B cell (primary cell): ENCODE results near the gene IFNLR1. TPM values are rescaled to one million over a fixed set of nuclear protein-coding genes. Genes with fewer than 3 reads are reported as not detected.

Experiments used
- ATAC-seq: fragments of 200-7000 bp; cut with Tn5 transposase; one replicate; pipeline ENCODE4 v1.10.0; 2021; ENCODE audit warnings: low read depth, mild to moderate bottlenecking, moderate number of reproducible peaks, moderate library complexity
- CTCF ChIA-PET: fragments of 350-600 bp; sonication (Branson Sonifier 250); formaldehyde crosslinking; loops from one replicate; lab custom pipeline; 2021; ENCODE audit warnings: antibody characterized with exemption, inconsistent platforms; lab: Charles Lee
- POLR2A ChIA-PET: fragments of 350-600 bp; sonication (Branson Sonifier 250); formaldehyde crosslinking; loops from one replicate; lab custom pipeline; 2021; ENCODE audit warnings: antibody characterized with exemption; lab: Charles Lee
- DNase-seq: peaks from one replicate; pipeline ENCODE4 v3.0.0; 2013
- H2AFZ ChIP-seq: 2 replicates; pipeline ENCODE4 v1.6.1; 2012; ENCODE audit warnings: mild to moderate bottlenecking, low read depth, low read length; ENCODE audit not compliant: insufficient read depth, poor library complexity, severe bottlenecking
- H3K27ac ChIP-seq, 2 donors: 1 replicate in 1 of 2; 2 replicates in 1 of 2; pipeline ENCODE4 v1.5.1; 2012 to 2013; ENCODE audit warnings: low read length in 2 of 2, mild to moderate bottlenecking in 2 of 2, moderate library complexity in 1 of 2
- H3K27me3 ChIP-seq, 4 experiments: fragments of 200-600 bp in 1 of 4; sonication (generic) in 1 of 4; replicated peaks in 1 of 4; 1 replicate in 2 of 4; 2 replicates in 2 of 4; pipeline versions ENCODE4 v1.6.1 to v1.7.0; 2013 to 2016; ENCODE audit warnings: low read length in 3 of 4, mild to moderate bottlenecking in 2 of 4, mixed read lengths in 1 of 4, moderate library complexity in 1 of 4; ENCODE audit not compliant: insufficient read depth in 4 of 4, control insufficient read depth in 3 of 4; ENCODE audit errors: control extremely low read depth in 1 of 4
- H3K36me3 ChIP-seq, 2 experiments: replicated peaks in 1 of 2; 1 replicate in 1 of 2; 2 replicates in 1 of 2; pipeline versions ENCODE4 v1.6.1 to v1.7.1; 2013; ENCODE audit warnings: low read length in 1 of 2; ENCODE audit not compliant: insufficient read depth in 2 of 2, control insufficient read depth in 1 of 2; ENCODE audit errors: control extremely low read depth in 1 of 2, extremely low read depth in 1 of 2
- H3K4me1 ChIP-seq, 2 donors: fragments of 200-600 bp in 1 of 2; sonication (generic) in 1 of 2; 1 replicate in 1 of 2; 2 replicates in 1 of 2; pipeline versions ENCODE4 v1.5.1 to v1.6.1; 2013 to 2017; ENCODE audit warnings: low read length in 2 of 2; ENCODE audit not compliant: control insufficient read depth in 2 of 2, insufficient read depth in 2 of 2
- H3K4me2 ChIP-seq: replicated peaks from 2 replicates; pipeline ENCODE3; 2012; ENCODE audit warnings: mild to moderate bottlenecking, low read depth, low read length; ENCODE audit not compliant: poor library complexity, severe bottlenecking
- H3K4me3 ChIP-seq, 5 experiments: fragments of 200-600 bp in 1 of 5; sonication (generic) in 1 of 5; 1 replicate in 3 of 5; 2 replicates in 2 of 5; pipeline versions ENCODE4 v1.5.1 to v1.7.0; 2011 to 2016; ENCODE audit warnings: low read length in 4 of 5, mild to moderate bottlenecking in 4 of 5, low read depth in 2 of 5, control low read depth in 1 of 5, moderate library complexity in 1 of 5; ENCODE audit not compliant: insufficient read depth in 1 of 5; ENCODE audit errors: control extremely low read depth in 1 of 5, extremely low read depth in 1 of 5
- H3K79me2 ChIP-seq: fragments of 200-600 bp; sonication (generic); one replicate; pipeline ENCODE4 v1.6.0; 2016; ENCODE audit warnings: low read length; ENCODE audit not compliant: control insufficient read depth, insufficient read depth
- H3K9ac ChIP-seq: fragments of 200-600 bp; sonication (generic); 2 replicates; pipeline ENCODE4 v1.6.1; 2017; ENCODE audit warnings: mild to moderate bottlenecking, low read length, moderate library complexity
- H3K9me3 ChIP-seq, 3 donors: one replicate each; pipeline versions ENCODE4 v1.6.1 to v1.7.1; 2013; ENCODE audit warnings: low read length in 2 of 3; ENCODE audit not compliant: control insufficient read depth in 2 of 3, insufficient read depth in 1 of 3; ENCODE audit errors: control extremely low read depth in 1 of 3
- H4K20me1 ChIP-seq: 2 replicates; pipeline ENCODE4 v1.6.0; 2012; ENCODE audit warnings: mild to moderate bottlenecking, low read length; ENCODE audit not compliant: insufficient read depth, control insufficient read depth, poor library complexity, severe bottlenecking
- H3K27ac Mint-ChIP-seq: one replicate; pipeline ENCODE4 v1.8.0; 2021; ENCODE audit warnings: mixed read lengths
- H3K27me3 Mint-ChIP-seq: one replicate; pipeline ENCODE4 v1.8.0; 2021; ENCODE audit warnings: mixed read lengths
- H3K4me1 Mint-ChIP-seq: one replicate; pipeline ENCODE4 v1.8.0; 2021; ENCODE audit warnings: mixed read lengths
- H3K4me3 Mint-ChIP-seq: one replicate; pipeline ENCODE4 v1.8.0; 2021; ENCODE audit warnings: mixed read lengths
- H3K9me3 Mint-ChIP-seq: one replicate; pipeline ENCODE4 v1.8.0; 2022; ENCODE audit warnings: mixed read lengths; ENCODE audit not compliant: insufficient read depth
- EZH2 ChIP-seq: IDR thresholded peaks from 2 replicates; pipeline ENCODE4 v1.6.1; 2012; ENCODE audit warnings: borderline replicate concordance, low read depth, mild to moderate bottlenecking, moderate library complexity, low read length; ENCODE audit not compliant: insufficient read depth, poor library complexity, severe bottlenecking
- WGBS: methylation state at CpG from one replicate; pipeline ENCODE4 v1.1.5; 2013; ENCODE audit warnings: missing lambda C conversion rate; ENCODE audit not compliant: insufficient coverage; 5-methylcytosine and 5-hydroxymethylcytosine counted together
- intact Hi-C: fragments of 100-400 bp; cut with micrococcal nuclease; formaldehyde crosslinking; loops from one replicate; pipeline ENCODE4 v1.10.0; 2022
- polyA plus RNA-seq: library from polyadenylated mRNA; depleted of rRNA; stranded (reverse); fragments of >200 nt; gene quantifications from 2 replicates; pipeline ENCODE4 v1.2.3, GENCODE V29; 2012
- total RNA-seq, 2 donors: library from RNA; stranded (reverse); fragments of 120-200 nt in 1 of 2; gene quantifications; 1 replicate in 1 of 2; 2 replicates in 1 of 2; pipeline versions ENCODE4 v1.2.3 to v1.2.4, GENCODE V29; 2013 to 2022
- TF ChIP-seq, protein P1 (sequence below): fragments of 200-600 bp; IDR thresholded peaks from one replicate; pipeline ENCODE4 v1.8.0; 2022; ENCODE audit warnings: antibody characterized with exemption, mild to moderate bottlenecking

Gene IFNLR1
- total and polyA plus RNA-seq, 2 donors (not counting 1 experiment from before 2014, with no cell fraction given) = 14.7 to 39.7 TPM

DNA sequence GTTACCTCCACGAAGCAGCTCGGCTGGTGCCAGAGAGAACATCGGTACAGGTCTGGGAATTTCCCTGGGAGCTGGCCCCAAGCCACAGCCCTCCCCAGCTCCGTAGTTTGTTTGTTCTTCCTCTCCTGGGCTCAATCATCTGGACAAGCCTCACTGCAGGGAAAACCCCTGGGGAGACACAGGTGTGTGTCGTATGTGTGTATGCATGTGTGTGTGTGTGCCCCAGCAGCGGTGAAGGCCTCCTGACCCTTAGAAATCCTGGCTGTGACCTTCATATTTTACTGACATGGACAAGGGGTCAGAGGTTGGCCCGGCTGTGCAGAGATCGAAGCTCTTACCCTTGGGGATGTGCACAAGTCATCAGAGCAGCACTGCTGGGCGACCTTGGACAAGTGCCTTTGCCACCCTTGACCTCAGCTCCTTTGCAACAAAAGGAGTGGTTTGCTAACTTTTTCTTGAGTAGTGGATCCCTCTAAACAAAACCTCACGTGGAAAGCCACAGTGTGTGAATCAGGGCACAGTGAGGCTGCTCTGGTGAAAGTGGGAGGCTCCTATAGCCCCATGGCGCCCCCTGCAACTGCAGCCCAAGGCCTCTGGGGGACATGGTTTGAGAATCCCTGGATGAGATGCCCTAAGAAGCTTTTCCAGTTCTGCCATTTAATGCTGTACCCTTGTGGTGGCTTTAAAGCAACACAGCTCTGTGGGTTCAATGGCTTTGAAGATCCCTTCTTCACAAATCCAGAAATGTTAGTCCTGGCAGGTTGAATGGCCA is 31.9 kb downstream of the IFNLR1 start:
- no peak for ATAC-seq

More for the DNA sequence above, 31.9 kb downstream of the IFNLR1 start:
- WGBS = 52% methylated on average over 10 of the region's 11 CpGs
- H3K4me3 Mint-ChIP-seq = no peak overlapping the region
- TF ChIP-seq, protein P1, sequence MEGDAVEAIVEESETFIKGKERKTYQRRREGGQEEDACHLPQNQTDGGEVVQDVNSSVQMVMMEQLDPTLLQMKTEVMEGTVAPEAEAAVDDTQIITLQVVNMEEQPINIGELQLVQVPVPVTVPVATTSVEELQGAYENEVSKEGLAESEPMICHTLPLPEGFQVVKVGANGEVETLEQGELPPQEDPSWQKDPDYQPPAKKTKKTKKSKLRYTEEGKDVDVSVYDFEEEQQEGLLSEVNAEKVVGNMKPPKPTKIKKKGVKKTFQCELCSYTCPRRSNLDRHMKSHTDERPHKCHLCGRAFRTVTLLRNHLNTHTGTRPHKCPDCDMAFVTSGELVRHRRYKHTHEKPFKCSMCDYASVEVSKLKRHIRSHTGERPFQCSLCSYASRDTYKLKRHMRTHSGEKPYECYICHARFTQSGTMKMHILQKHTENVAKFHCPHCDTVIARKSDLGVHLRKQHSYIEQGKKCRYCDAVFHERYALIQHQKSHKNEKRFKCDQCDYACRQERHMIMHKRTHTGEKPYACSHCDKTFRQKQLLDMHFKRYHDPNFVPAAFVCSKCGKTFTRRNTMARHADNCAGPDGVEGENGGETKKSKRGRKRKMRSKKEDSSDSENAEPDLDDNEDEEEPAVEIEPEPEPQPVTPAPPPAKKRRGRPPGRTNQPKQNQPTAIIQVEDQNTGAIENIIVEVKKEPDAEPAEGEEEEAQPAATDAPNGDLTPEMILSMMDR = no peak
- TF ChIP-seq EZH2 = no peak
- Histone ChIP-seq H3K36me3 (peaks cover 0 to 42% of the 10 kb centered on the region in 2 experiments), H2AFZ (no peak overlapping the region), H3K79me2 (no peaks in the 10 kb centered on the region), H3K9ac (no peak overlapping the region), H3K4me3 (no peak overlapping the region), H3K9me3 (no peaks in the 10 kb centered on the region), H3K4me2 (no peak overlapping the region), H3K4me1 (peaks cover 12 to 17% of the 10 kb centered on the region in 2 donors), H4K20me1 (no peaks in the 10 kb centered on the region), H3K27me3 (peaks cover 0 to 3% (median 1%) of the 10 kb centered on the region in 4 experiments), H3K27ac (no peak overlapping the region)
- no peak overlapping the region for H3K27ac Mint-ChIP-seq
- ChIA-PET CTCF (interaction anchor here (0.7 to 10.5 kb wide), 7 partner anchors 12 to 432 kb away, joined by 3 to 387 read pairs (median 5); no protein-coding TSS in a partner anchor), POLR2A (interaction anchor here (0.6 to 1.4 kb wide), 2 partner anchors 36 to 240 kb away, joined by 5 to 6 read pairs; no protein-coding TSS in a partner anchor)
- H3K4me1 Mint-ChIP-seq = peaks cover 26% of the 10 kb centered on the region
- no peaks in the 10 kb centered on the region for H3K27me3 Mint-ChIP-seq
- DNase-seq = peak; percentile 40
- intact Hi-C loops = no loop called here
- H3K9me3 Mint-ChIP-seq = no peaks in the 10 kb centered on the region
